ENCODE results near the gene MRGPRG.
A peak's percentile ranks its signal among the peaks of the same experiment; 100 is the strongest.
"Not testable (repeated sequence)": the region's sequence is repeated elsewhere in the genome, so short reads cannot be mapped to it uniquely, and the experiment has no call there.

MRGPRG gene

GRCh38 chr11:3218483-3219280 is at the start of gene MRGPRG:
MRGPRG (minus strand) TSS chr11:3218813; CDS start chr11:3218813, 0 bp downstream.
- peak; percentile 8 for DNase-seq

- DNase-seq, result not testable (repeated sequence)
These were observed 43.9 kb upstream of the MRGPRG start for GRCh38 chr11:3262548-3262947.

- DNase-seq, result not testable (repeated sequence)
These were observed 43.2 kb upstream of the MRGPRG start for GRCh38 chr11:3261831-3262230.

- DNase-seq, result not testable (repeated sequence)
These were observed 38.9 kb upstream of the MRGPRG start for GRCh38 chr11:3257509-3257908.

- DNase-seq, result not testable (repeated sequence)
These were observed 36.6 kb upstream of the MRGPRG start for GRCh38 chr11:3255241-3255640.

GRCh38 chr11:3254773-3255172 is 36.2 kb upstream of the MRGPRG start:
- DNase-seq, result not testable (repeated sequence)

- DNase-seq, result no peak
These were observed 26.5 kb upstream of the MRGPRG start for GRCh38 chr11:3245071-3245470.

- no peak for DNase-seq
These were observed 25.3 kb upstream of the MRGPRG start for GRCh38 chr11:3243880-3244279.

- no peak for DNase-seq
These were observed 18.5 kb upstream of the MRGPRG start for GRCh38 chr11:3237119-3237518.

GRCh38 chr11:3234846-3235245 is 16.2 kb upstream of the MRGPRG start:
- no peak for DNase-seq

- no peak for DNase-seq
These were observed 14.3 kb upstream of the MRGPRG start for GRCh38 chr11:3232956-3233355.

GRCh38 chr11:3231851-3232744 is 13.5 kb upstream of the MRGPRG start, which contains the start of gene MRGPRE:
MRGPRE (minus strand) TSS chr11:3232417; CDS start chr11:3228799, 3,618 bp downstream.
- DNase-seq, result no peak

GRCh38 chr11:3231550-3231850 is 12.9 kb upstream of the MRGPRG start:
- DNase-seq, result no peak

GRCh38 chr11:3230636-3231549 is 12.3 kb upstream of the MRGPRG start:
- DNase-seq, result no peak

- DNase-seq, result no peak
These were observed 11.3 kb upstream of the MRGPRG start for GRCh38 chr11:3229673-3230630.

- DNase-seq, result no peak
These were observed 9.8 kb upstream of the MRGPRG start for GRCh38 chr11:3228445-3228829.

- no peak for DNase-seq
These were observed 9.2 kb upstream of the MRGPRG start for GRCh38 chr11:3227568-3228444.

- DNase-seq, result no peak
These were observed 8.4 kb upstream of the MRGPRG start for GRCh38 chr11:3226846-3227567.

- DNase-seq, result no peak
These were observed 7.5 kb upstream of the MRGPRG start for GRCh38 chr11:3225826-3226750.
